Psoas muscle (tissue), 8 donors: ENCODE data around the gene POLR2M. TPM values are rescaled to one million over a fixed set of nuclear protein-coding genes. Genes with fewer than 3 reads are reported as not detected.

Source experiments
- ATAC-seq, 4 donors: fragments of 200-7000 bp; cut with Tn5 transposase; one replicate each; pipeline ENCODE4 v1.9.1; 2020; ENCODE audit warnings: moderate library complexity in 3 of 4, mild to moderate bottlenecking in 2 of 4
- DNase-seq, 2 donors: peaks; one replicate each; pipeline ENCODE4 v3.0.0-alpha.2; 2020
- H3K27ac ChIP-seq: fragments of 200-600 bp; one replicate; pipeline ENCODE4 v1.8.0; 2022
- H3K27me3 ChIP-seq, 3 donors: fragments of 200-600 bp in 1 of 3; one replicate each; pipeline versions ENCODE4 v1.6.1 to v1.8.0; 2013 to 2022; ENCODE audit warnings: low read length in 2 of 3, mild to moderate bottlenecking in 2 of 3, moderate library complexity in 1 of 3; ENCODE audit not compliant: insufficient read depth in 3 of 3
- H3K36me3 ChIP-seq, 2 donors: fragments of 200-600 bp in 1 of 2; one replicate each; pipeline versions ENCODE4 v1.6.1 to v1.8.0; 2013 to 2022; ENCODE audit warnings: low read depth in 1 of 2, mild to moderate bottlenecking in 1 of 2, moderate library complexity in 1 of 2; ENCODE audit not compliant: insufficient read depth in 1 of 2
- H3K4me1 ChIP-seq: fragments of 200-600 bp; one replicate; pipeline ENCODE4 v1.8.0; 2022
- H3K4me3 ChIP-seq: fragments of 200-600 bp; one replicate; pipeline ENCODE4 v1.8.0; 2022; ENCODE audit warnings: mild to moderate bottlenecking
- H3K9me3 ChIP-seq: fragments of 200-600 bp; one replicate; pipeline ENCODE4 v1.8.0; 2022
- WGBS, 3 donors: extraction: QIAGEN DNeasy Blood & Tissue Kit; methylation state at CpG; one replicate each; pipeline versions ENCODE4 v1.1.6 to v1.1.7; 2013; 5-methylcytosine and 5-hydroxymethylcytosine counted together
- intact Hi-C, 2 donors: fragments of 100-400 bp; cut with DNase I; formaldehyde crosslinking; loops; one replicate each; pipeline versions ENCODE4 v1.11.0 to v1.14.2; 2022
- polyA plus RNA-seq, 3 donors: library from polyadenylated mRNA; stranded (reverse); fragments of 200-250 nt; gene quantifications; one replicate each; pipeline ENCODE4 v1.2.3, GENCODE V29; 2013
- total RNA-seq, 4 donors: library from RNA; stranded (reverse); fragmentation: NEBNext Ultra II Directional in 2 of 4; extraction: Animal tissue kit (Norgen Biotek cat#: 25700) in 2 of 4; gene quantifications; one replicate each; pipeline versions ENCODE4 v1.2.1 to v1.2.4, GENCODE V29; 2021 to 2023
- TF ChIP-seq, protein P1 (sequence below): fragments of 200-600 bp; IDR thresholded peaks from one replicate; pipeline ENCODE4 v1.8.0; 2022; ENCODE audit warnings: antibody characterized with exemption
- donor health status: healthy with polysubstance abuse.
- donor health status: DM: no; HTN: no; CAD: no; lungs with moderate emphysema.
- donor health status: Bipolar disorder and iron deficiency.
- donor health status: healthy.
- donor health status: DM: yes; HTN: yes; CAD: no.
- donor health status: DM: no; HTN: no; CAD: no.
- donor health status: DM: no; HTN: no; CAD: no.
- donor health status: DM: yes; HTN: yes; CAD: no.

The POLR2M gene
- total and polyA plus RNA-seq, 7 donors: 78.0 to 403 (median 107) TPM

- intact Hi-C loops: no loop called here
- TF ChIP-seq, protein P1, sequence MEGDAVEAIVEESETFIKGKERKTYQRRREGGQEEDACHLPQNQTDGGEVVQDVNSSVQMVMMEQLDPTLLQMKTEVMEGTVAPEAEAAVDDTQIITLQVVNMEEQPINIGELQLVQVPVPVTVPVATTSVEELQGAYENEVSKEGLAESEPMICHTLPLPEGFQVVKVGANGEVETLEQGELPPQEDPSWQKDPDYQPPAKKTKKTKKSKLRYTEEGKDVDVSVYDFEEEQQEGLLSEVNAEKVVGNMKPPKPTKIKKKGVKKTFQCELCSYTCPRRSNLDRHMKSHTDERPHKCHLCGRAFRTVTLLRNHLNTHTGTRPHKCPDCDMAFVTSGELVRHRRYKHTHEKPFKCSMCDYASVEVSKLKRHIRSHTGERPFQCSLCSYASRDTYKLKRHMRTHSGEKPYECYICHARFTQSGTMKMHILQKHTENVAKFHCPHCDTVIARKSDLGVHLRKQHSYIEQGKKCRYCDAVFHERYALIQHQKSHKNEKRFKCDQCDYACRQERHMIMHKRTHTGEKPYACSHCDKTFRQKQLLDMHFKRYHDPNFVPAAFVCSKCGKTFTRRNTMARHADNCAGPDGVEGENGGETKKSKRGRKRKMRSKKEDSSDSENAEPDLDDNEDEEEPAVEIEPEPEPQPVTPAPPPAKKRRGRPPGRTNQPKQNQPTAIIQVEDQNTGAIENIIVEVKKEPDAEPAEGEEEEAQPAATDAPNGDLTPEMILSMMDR: no peak
Observed at GRCh38 chr15:57758560-57758959, 52.0 kb downstream of the POLR2M start.

DNA sequence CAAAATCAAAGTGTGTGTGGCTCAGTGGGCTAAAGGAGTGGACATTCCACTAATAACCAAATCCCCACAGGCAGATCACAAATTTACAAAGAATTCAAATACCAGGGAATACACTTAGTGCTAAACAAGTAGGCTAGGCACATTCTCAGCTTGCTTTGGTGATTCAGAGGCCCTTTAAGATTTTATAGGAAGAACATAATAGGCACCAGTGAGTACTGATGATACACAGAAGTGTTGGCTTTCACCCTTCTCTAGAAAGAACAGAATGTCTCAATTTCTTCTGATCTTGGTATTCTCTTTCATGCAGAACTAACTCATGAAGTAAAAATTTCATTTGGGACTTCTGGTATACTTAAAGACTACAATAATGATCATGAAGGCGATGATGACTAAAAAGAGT lies 55.0 kb downstream of the POLR2M start:
- DNase-seq (no peak), ATAC-seq (no peak)

More at GRCh38 chr15:57758560-57758959, 52.0 kb downstream of the POLR2M start:
- Histone ChIP-seq H3K4me1 (no peaks in the 10 kb centered on the region), H3K27ac (no peak overlapping the region), H3K9me3 (no peaks in the 10 kb centered on the region), H3K4me3 (no peak overlapping the region), H3K27me3 (no peaks in the 10 kb centered on the region), H3K36me3 (no peaks in the 10 kb centered on the region)
- 57 to 77% (median 63%) methylated on average over 3 of the region's 3 CpGs for WGBS, 3 donors
- no peak for DNase-seq
- no peak for ATAC-seq

GRCh38 chr15:57762302-57762701 lies 55.8 kb downstream of the POLR2M start:
- Histone ChIP-seq H3K27ac (no peak overlapping the region), H3K27me3 (no peaks in the 10 kb centered on the region), H3K4me3 (no peak overlapping the region), H3K4me1 (no peaks in the 10 kb centered on the region), H3K36me3 (no peaks in the 10 kb centered on the region), H3K9me3 (no peaks in the 10 kb centered on the region)
- no peak for DNase-seq
- TF ChIP-seq, protein P1: no peak
- intact Hi-C loops: no loop called here
- 96 to 98% (median 97%) methylated on average over 4 of the region's 4 CpGs for WGBS, 3 donors
- no peak for ATAC-seq

More for the DNA sequence above, 55.0 kb downstream of the POLR2M start:
- Histone ChIP-seq H3K4me1 (no peaks in the 10 kb centered on the region), H3K27me3 (no peaks in the 10 kb centered on the region), H3K9me3 (no peaks in the 10 kb centered on the region), H3K4me3 (no peak overlapping the region), H3K27ac (no peak overlapping the region), H3K36me3 (no peaks in the 10 kb centered on the region)
- intact Hi-C loops: no loop called here
- WGBS, 3 donors: 93 to 98% (median 98%) methylated on average over 1 of the region's 1 CpG
- TF ChIP-seq, protein P1: no peak

GRCh38 chr15:57763176-57763964 lies 56.9 kb downstream of the POLR2M start:
- no peak for ATAC-seq
- no peak for DNase-seq
- intact Hi-C loops: no loop called here
- 86 to 93% (median 89%) methylated on average over 5 of the region's 5 CpGs for WGBS, 3 donors
- Histone ChIP-seq H3K27ac (no peak overlapping the region), H3K4me1 (no peaks in the 10 kb centered on the region), H3K4me3 (no peak overlapping the region), H3K9me3 (no peaks in the 10 kb centered on the region), H3K36me3 (no peaks in the 10 kb centered on the region), H3K27me3 (no peaks in the 10 kb centered on the region)
- TF ChIP-seq, protein P1: no peak

Other genes starting within 250 kb of the POLR2M start
- 10 to 100 TPM in 1 of 4 donors, 1 to 10 TPM in 3; 2.6 to 24.8 (median 4.6) TPM for gene MYZAP, start 114.8 kb upstream of the POLR2M start, total RNA-seq
- 1 to 10 TPM; 2.0 to 4.2 (median 3.4) TPM for gene MYZAP, start 114.8 kb upstream of the POLR2M start, polyA plus RNA-seq